GM21529 (cell line): Measurements from ENCODE around the gene SERTAD3.
"Not testable (repeated sequence)": the region's sequence is repeated elsewhere in the genome, so short reads cannot be mapped to it uniquely, and the experiment has no call there.

Source experiments
- ATAC-seq: cut with Tn5 transposase; IDR thresholded peaks from one replicate; pipeline ENCODE4 v1.9.1; 2021; ENCODE audit not compliant: unreplicated experiment

The SERTAD3 gene

DNA sequence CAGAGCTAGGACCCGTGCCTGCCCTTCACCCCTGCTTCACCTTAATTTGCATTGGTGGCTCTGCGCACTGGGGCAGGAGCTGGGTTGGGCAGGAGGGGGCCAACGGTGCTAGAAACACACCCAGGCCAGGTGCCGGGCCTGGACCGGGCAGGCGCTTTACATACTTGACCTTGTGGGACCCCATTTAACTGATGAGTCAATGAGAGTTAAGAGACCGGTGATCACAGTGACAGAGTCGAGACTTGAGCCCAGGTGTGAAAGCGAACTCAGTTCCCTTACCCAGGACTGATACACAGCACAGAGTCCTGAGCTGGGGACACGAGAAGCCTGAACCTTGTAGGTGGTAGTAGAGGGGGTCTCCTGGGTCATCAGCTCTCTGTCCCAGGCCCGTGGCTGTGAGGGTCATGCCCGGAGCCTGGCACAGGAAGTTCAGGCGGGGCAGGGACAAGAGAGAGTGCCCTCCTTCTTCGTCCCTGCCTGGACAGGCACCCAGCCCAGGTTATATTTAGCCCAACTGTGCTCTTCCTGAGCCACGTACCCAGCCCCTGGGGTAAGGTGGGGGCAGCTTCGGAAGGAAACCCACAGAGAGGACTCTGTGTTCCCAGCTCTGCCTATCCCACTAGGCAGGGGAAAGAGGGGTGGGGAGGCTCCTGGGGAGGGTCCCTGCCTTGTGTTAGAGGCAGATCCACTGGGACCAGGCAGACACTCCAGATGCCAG lies 32.9 kb downstream of the SERTAD3 start:
- ATAC-seq = no peak

DNA sequence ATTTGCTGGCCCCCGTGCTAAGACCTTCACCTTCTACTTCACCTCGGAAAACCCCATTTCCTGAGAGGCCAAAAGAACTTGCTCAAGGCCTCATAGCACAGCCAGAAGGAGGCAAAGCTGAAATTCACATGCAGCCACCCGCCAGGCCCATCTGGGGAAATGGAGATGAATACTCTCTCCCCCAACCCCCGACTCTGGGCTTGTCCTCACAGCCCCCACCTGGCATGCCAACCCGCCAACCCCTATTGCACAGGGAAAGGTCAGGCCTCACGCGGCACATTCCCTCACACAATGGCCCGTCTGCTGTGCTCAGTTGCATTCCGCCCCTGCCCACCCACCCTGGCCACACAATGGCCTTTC lies 34.1 kb downstream of the SERTAD3 start:
- ATAC-seq = no peak

DNA sequence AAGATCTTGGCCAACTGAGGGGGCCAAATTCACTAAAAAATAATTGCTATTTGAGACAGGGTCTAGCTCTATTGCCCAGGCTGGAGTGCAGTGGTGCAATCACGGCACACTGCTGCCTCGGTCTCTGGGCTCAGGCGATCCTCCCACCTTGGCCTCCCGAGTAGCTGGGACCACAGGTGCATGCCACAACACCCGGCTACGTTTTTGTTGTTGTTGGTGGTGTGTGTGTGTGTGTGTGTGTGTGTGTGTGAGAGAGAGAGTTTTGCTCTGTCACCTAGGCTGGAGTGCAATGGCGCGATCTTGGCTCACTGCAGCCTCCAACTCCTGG lies 35.6 kb downstream of the SERTAD3 start:
- ATAC-seq = not testable (repeated sequence)

DNA sequence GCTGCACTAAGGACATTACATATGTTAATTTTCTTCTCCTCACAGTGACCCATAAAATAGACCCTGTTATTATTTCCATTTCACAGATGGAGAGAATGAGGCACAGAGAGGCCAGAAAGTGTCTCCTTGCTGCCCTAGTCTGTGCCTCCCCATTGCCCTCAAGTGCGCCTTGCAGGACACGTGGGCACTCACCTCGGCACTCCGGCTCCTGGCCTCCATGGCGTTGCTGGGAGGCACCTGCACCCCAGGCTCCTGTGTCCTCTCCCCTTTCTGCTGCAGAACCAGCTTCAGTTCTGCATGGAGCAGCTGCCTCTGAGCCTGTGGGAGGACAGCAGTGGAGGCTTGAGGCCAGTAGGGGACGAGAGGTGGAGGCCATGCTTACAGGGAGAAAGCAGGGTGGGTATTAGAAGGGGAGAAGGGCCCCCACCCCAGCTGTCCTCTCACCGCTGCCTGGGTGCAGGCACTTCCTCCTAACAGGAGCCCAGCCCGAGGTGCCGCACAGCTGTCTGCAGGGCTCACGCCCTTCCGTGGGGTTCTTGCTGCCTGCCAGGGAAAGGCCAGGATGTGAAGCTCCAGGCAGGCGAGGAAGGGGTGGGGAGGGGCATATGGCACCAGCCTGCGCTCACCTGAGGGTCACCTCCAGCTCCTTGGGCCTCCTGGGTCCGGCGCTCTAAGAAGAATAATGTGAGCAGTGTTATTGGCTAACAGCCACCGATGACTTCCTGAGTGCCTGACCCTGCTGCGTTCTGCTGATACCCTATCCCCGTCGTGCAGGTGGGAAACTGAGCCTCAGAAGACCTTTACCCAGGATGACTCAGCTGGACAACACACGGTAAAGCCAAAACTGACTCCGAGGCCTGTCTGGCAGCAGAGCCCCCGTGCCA lies 36.2 kb downstream of the SERTAD3 start:
- ATAC-seq = no peak

DNA sequence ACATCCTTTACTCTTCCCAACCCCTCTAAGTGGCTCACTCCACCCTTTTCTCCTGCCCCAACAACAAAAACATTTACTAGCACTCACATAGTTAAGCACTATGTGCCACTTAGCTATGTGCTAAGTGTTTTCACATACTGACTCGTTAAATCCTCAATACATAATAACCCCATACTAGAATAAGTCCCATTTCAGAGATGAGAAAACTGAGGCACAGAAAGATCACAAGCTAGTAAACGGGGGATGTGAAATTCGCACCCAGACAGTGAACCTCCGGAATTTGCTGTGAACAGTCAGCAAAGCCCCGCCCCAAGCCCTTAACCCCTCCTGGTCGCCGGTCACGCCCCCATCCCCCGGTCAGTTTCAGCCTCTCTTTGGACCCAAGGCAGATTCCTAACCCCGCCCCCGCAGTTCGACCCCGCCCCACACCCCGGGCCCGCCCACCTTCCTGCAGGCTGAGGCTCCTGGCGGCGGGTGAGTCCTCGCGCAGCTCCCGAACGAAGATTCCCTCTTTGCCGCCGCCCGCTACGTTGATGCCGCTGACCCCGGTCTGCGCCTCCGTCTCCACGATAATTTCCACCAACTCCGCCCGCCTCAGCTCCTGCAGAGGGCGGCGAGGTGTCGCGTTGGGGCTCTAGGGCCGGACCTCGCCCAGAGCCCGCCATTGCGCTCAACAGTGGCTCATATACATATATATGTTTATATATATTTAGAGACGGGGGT lies 40.7 kb downstream of the SERTAD3 start:
- ATAC-seq = peak; percentile 62

DNA sequence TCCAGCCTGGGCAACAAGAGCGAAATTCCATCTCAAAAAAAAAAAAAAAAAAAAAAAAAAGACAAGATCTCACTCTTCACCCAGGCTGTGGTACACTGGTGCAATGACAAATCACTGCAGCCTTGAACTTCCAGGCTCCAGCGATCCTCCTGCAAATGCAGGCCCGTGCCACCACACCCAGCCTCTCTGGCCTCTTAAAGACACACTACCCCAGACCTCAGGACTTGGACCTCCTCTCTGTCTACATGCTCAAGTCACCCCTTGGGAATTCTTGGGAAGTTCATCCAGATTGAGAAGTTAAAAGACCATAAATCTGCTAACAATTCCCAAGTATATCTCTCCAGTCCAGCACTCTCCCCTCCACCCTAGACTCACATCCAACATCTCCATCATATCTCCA lies 43.6 kb downstream of the SERTAD3 start:
- ATAC-seq = no peak

DNA sequence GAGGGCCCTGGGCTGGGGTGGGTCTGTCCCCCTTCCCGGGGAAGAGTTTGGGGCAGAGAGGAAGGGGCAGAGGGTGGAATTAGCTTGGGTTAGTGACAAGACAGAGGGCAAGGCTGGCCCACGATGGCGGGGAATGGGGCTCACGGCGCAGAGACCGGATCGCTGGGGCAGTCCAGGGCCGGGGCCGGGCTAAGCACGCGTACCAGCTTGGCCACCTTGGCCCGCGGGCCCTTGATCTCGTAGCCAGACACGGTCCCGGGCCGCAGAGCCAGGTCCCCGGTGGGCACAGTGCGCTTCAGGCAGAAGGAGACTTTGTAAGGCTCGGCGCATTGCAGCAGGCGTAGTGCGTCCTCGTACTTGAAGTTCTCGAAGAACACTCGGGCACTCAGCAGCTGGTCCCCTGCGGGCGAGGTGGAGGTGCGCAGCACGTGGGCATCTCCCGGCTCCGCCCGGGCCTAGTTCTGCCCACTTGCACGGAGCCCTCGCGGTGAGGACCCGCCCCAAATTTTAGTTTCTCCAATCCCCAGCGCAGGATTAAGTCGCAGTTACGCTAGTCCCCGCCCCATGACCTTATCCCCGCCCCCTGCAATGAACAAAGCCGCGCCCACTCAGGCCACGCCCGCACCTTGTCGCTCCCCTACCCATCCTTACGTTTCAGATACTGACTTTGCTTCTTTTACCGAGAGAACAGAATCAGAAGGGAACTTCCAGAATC lies 45.6 kb downstream of the SERTAD3 start:
- ATAC-seq = no peak

DNA sequence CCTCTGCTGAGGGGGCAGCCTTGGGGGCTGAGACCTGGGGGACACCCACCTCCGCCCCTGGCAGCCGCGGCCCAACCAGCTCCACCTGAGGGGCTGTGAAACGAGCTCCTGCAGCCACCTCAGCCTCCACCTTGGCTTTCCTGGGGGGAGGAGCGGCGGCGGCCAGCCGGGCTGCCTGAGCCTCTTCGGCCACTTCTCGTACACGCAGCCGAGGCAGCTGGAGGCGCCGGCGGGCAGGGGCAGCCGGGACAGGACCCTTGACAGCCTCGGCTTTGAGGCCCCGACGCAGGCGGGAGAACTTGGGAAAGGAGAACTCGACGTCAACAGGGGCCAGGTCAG lies 46.6 kb downstream of the SERTAD3 start:
- no peak for ATAC-seq

DNA sequence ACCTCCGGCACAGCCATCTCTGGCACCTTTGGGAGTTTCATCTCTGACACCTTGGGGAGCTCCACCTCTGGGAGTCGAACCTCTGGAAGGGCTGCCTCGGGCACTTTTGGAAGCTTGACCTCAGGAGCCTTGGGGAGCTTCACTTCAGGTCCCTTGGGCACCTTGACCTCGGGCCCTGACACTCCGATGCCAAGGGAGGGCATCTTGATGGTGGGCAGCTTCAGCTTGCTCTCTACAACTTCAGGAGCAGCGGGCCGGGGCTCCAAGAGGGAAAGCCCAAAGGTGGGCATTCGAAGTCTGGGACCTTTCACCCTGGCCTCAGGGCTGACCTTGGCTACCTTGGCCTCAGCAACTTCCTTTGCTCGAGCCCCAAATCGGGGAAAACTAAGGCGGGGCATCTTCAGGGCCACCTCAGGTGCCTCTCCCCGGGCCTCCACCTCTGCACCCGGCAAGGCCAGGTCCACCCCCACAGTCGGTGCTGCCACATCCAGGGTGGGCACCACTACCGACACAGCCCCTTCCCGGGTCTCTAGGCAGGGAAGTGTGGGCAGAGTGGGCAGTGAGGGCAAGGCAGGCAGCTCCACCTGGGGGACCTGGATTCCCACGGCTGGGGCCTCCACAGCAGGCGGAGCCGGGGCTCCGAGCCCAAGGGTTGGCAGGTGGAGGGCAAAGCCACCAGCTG lies 47.1 kb downstream of the SERTAD3 start:
- ATAC-seq = no peak

DNA sequence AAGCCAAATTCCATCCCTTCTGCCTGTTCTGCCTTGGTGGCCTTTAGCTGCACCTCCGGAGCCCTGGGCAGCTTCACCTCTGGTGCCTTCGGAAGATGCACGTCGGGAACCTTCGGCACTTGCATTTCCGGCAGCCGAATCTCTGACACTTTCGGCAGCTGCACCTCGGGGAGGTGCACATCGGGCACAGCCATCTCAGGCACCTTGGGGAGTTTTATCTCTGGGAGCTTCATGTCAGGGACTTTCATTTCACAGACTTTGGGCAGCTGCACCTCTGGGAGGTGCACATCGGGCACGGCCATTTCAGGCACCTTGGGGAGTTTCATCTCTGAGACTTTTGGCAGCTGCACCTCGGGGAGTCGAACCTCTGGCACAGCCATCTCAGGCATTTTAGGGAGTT lies 48.2 kb downstream of the SERTAD3 start:
- no peak for ATAC-seq

DNA sequence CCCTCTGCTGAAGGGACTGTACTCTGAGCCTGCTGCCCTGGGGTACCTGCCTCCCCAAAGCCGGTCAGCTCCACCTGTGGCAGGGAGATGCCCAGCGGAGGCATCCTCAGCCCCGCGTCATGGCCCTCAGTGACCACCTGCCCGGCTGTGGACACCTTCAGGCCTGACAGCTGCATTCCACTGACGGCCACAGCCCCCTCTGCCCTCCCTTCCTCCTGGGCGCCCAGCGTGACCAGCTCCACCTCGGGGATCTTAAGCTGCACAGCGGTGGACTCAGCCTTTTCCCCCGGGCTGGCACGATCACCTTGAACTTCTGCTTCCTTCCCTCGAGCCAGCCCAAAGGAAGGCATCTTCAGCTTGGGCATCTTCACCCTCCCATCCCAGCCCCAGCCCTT lies 49.3 kb downstream of the SERTAD3 start:
- no peak for ATAC-seq

DNA sequence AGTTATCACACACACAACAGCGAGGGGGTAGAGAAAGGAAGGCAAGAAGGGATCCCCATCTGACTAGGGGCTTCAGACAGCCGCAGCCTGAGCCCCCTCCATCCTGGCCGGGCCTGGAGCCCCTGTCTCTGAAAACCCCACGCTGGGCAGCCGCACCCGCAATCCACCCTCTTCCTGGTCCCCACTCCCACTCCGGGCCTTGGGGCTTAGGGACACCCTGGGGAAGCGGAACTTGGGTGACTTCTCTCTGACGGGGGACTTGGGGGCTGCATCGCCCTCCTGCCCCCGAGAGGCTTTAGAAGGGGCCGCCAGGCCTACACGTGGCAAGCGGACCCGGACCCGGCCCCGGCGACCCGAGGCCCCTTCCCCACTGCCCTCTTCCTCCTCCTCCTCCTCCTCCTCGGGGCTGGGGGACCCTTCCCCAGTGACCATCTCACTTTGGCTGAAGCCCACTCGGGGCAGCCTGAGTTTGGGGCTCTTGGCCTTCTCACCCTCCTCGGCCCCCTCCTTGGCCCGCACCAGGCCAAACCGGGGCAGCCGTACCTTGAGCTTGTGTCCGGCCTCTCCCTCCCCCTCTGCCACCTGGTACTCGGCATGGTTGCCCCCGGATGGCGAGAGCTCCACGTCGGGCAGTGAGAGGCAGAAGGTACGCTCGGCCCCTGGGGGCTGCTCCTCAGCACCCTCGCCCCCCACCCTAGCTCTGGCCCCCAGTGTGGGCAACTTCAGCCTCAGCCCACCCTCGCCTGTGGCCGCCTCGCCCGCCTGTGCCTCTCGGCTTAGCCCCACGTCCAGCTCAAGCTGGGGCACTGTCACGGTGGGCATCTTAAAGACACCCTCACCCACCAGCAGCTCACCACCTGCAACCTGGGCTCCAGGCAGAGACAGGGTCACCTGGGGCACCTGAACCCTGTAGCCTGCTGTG lies 50.0 kb downstream of the SERTAD3 start:
- no peak for ATAC-seq

DNA sequence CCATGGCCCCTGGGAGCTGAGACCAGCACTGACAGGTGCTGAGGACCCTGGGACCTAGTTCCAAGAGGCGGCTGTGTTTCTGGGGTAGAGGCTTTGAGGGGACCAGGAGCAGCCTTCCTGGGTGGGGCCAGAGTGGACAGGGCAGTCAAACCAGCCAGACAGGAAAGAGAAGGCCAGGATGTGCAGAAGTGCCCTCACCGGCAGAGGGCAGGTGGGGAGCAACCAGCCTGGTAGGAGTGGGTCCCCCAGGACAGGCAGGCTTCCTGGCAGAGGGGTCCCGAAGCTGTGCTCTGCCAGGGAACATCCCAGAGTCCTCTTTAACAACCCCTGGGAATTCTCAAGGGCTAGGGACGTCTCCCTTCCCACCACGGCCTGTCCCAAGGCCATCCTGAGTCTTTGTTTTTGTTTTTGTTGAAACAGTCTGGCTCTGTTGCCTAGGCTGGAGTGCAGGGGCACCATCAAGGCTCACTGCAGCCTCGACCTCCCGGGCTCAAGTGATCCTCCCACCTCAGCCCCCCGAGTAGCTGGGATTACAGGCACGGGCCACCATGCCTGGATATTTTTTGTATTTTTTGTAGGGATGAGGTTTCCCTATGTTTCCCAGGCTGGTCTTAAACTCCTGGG lies 51.1 kb downstream of the SERTAD3 start:
- no peak for ATAC-seq

DNA sequence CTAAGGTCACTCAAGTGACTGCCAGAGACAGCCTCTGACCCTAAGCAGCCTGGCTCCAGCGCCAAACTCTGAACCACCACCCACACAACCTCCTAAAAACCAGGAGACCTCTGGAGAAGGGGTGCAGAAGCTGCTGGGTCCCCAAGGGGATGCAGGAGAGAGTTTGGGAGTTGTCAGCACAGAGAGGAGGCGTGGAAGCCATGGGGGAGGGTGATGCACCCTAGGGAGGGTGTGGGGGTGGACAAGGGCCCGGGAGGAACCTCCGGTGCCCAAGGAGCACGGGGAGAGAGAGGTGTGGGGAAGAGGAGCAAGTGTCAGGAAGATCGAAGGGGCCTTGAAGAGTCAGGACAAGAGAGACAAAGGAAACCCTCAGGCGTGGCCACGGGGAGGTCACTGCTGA lies 52.0 kb downstream of the SERTAD3 start:
- no peak for ATAC-seq
